Measurements from ENCODE around the gene DBNDD2. TPM values are rescaled to one million over a fixed set of nuclear protein-coding genes. Genes with fewer than 3 reads are reported as not detected.

DBNDD2 gene
- total RNA-seq, 6 experiments from 2014 or later = 15.2 to 19.5 (median 19.0) TPM

- Mint-ChIP-seq H3K9me3 (no peaks in the 10 kb centered on the region), H3K4me1 (ENCODE audit: low read depth) (peaks cover 6% of the 10 kb centered on the region), H3K4me3 (no peak overlapping the region), H3K36me3 (ENCODE audit: low read depth) (no peaks in the 10 kb centered on the region), H3K27me3 (ENCODE audit: insufficient read depth) (peaks cover 23% of the 10 kb centered on the region), H3K27ac (no peak overlapping the region)
- TF ChIP-seq, protein P1, sequence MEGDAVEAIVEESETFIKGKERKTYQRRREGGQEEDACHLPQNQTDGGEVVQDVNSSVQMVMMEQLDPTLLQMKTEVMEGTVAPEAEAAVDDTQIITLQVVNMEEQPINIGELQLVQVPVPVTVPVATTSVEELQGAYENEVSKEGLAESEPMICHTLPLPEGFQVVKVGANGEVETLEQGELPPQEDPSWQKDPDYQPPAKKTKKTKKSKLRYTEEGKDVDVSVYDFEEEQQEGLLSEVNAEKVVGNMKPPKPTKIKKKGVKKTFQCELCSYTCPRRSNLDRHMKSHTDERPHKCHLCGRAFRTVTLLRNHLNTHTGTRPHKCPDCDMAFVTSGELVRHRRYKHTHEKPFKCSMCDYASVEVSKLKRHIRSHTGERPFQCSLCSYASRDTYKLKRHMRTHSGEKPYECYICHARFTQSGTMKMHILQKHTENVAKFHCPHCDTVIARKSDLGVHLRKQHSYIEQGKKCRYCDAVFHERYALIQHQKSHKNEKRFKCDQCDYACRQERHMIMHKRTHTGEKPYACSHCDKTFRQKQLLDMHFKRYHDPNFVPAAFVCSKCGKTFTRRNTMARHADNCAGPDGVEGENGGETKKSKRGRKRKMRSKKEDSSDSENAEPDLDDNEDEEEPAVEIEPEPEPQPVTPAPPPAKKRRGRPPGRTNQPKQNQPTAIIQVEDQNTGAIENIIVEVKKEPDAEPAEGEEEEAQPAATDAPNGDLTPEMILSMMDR (IDR thresholded peaks at IDR 0.05) = no peak
- DNase-seq = no peak
Measured at GRCh38 chr20:45440424-45440823, 32.3 kb downstream of the DBNDD2 start.

DNA sequence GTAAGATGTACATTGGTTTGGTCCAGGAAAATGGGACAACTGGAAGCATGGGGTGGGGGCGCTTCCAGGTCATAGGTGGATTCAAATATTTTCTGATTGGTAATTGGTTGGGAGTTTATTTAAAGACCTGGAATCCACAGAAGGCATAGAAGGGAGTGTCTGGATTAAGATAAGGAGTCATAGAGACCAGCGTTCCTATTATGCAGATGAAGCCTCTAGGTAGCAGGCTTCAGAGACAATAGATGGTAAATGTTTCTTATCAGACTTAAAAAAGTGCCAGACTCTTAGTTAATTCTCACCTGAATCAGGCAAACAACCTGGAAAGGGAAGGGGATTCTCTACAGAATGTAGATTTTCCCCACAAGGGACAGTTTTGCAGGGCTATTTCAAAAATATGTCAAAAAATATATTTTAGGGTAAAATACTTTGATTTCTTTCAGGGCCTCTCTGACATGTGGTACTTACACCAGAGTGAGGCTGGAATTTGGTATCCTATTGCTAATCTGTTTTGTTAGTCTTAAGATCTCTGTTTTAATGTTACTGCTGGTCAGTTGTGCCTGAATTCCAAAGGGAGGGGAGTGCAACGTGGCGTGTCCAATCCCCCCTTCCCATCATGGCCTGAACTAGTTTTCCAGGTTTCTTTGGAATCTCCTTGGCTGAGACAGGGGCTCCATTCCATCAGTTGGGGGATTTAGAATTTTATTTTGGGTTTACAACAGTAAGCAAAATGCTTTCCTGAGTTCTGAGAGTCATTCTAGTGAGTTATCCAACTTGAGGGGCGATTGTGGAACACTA, 33.0 kb downstream of the DBNDD2 start:
- H3K27ac Mint-ChIP-seq = no peak overlapping the region
- TF ChIP-seq, protein P1 (IDR thresholded peaks at IDR 0.05) = no peak
- DNase-seq = no peak
- H3K4me3 Mint-ChIP-seq = no peak overlapping the region
- H3K27me3 Mint-ChIP-seq (ENCODE audit: insufficient read depth) = peaks cover 27% of the 10 kb centered on the region
- H3K36me3 Mint-ChIP-seq (ENCODE audit: low read depth) = no peaks in the 10 kb centered on the region
- peaks cover 5% of the 10 kb centered on the region for H3K4me1 Mint-ChIP-seq (ENCODE audit: low read depth)
- H3K9me3 Mint-ChIP-seq = no peaks in the 10 kb centered on the region

DNA sequence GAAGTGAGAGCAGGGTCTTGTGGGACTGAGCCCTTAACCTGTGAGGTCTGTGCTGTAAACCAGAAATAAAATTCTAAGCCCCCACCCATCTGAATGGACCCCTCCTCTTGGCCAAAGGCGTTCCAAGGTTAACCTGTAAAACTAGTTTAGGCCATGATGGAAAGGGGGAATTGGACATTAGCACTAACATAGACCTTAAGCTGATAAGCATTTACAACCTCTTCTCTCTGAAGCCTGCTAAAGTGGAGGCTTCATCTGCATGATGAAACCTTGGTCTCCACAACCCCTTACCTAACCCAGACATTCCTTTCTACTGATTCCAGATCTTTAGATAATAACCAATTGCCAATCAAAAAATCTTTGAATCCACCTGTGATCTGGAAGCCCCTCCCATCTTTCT, 33.7 kb downstream of the DBNDD2 start:
- Mint-ChIP-seq H3K27ac (no peak overlapping the region), H3K27me3 (ENCODE audit: insufficient read depth) (peaks cover 27% of the 10 kb centered on the region), H3K4me3 (no peak overlapping the region), H3K36me3 (ENCODE audit: low read depth) (no peaks in the 10 kb centered on the region), H3K9me3 (no peaks in the 10 kb centered on the region), H3K4me1 (ENCODE audit: low read depth) (no peaks in the 10 kb centered on the region; the same call in 1 of the 2 replicates)
- DNase-seq = no peak
- TF ChIP-seq, protein P1 (IDR thresholded peaks at IDR 0.05) = no peak

DNA sequence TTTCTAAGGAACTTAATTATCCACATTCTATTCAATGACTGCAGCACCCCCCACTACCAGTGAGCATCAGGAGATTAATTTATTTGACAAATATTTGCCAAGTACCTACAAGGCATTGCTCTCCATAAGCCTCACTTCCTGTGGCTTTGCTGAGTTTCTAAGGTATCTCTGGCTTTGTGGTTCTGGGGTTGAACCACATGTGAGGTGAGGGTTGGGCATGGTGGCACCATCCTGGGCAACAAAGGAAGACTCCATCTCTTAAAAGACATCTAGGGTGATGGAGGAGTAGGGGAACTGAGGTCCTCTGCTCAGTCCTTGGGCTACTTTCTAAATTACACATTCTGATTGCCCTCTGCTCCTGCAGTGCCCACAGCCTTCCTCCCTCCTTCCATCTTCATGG, 36.0 kb downstream of the DBNDD2 start:
- H3K27me3 Mint-ChIP-seq (ENCODE audit: insufficient read depth) = peaks cover 30% of the 10 kb centered on the region
- DNase-seq = no peak
- H3K27ac Mint-ChIP-seq = no peak overlapping the region
- H3K9me3 Mint-ChIP-seq = no peaks in the 10 kb centered on the region
- TF ChIP-seq, protein P1 (IDR thresholded peaks at IDR 0.05) = no peak
- no peaks in the 10 kb centered on the region for H3K36me3 Mint-ChIP-seq (ENCODE audit: low read depth)
- H3K4me1 Mint-ChIP-seq (ENCODE audit: low read depth) = peaks cover 5% of the 10 kb centered on the region; the same call in 1 of the 2 replicates
- H3K4me3 Mint-ChIP-seq = no peak overlapping the region

DNA sequence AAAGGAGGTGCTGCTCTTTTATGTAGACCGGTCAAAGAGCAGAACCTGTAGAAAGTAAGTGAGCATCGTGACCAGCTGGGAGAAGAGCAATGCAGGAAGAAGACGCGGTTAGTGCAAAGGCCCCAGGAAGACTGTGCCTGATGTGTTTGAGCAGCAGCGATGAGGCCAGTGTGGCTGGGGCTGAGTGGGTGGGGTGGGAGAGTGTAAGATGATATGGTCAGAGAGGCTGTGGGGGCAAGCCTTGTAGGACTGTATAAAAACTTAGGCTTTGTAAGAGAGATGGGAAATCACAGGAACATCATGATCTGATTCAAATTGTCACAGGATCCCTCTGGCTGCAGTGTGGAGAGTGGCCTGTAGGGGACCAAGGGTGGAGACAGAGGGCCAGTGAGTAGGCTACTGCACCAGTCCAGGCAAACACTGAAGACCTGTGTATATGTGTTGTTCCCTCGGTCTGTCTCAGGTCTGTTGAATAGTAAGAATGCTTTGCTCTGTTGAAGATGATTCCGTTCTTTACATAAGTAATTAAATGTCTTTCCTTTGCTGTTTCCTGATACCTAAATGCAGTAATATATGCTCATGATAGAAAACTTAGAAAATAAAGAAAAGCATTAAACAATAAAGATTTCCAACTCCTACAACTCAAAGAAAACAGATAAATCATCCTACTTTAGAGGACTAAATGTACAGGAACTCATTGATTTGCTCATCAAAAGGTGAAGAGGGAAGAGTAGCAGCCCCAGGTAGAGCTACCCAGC, 37.9 kb downstream of the DBNDD2 start:
- peaks cover 5% of the 10 kb centered on the region; the same call in 1 of the 2 replicates for H3K4me1 Mint-ChIP-seq (ENCODE audit: low read depth)
- no peaks in the 10 kb centered on the region for H3K36me3 Mint-ChIP-seq (ENCODE audit: low read depth)
- peaks cover 30% of the 10 kb centered on the region for H3K27me3 Mint-ChIP-seq (ENCODE audit: insufficient read depth)
- H3K4me3 Mint-ChIP-seq = no peak overlapping the region
- H3K9me3 Mint-ChIP-seq = no peaks in the 10 kb centered on the region
- no peak overlapping the region for H3K27ac Mint-ChIP-seq
- TF ChIP-seq, protein P1 (IDR thresholded peaks at IDR 0.05) = peak; percentile 80
- DNase-seq = peak; percentile 21

Data from HFFc6 (cell line).